DOHH2 (cell line): ENCODE results near the gene POLR2I.
A peak's percentile ranks its signal among the peaks of the same experiment; 100 is the strongest.

Source experiments
- H3F3A ChIP-seq: fragments of 200-600 bp; sonication (generic), shearing (Covaris generic); 2 replicates; pipeline ENCODE4 v1.6.0; 2016; ENCODE audit warnings: antibody characterized with exemption, mild to moderate bottlenecking; ENCODE audit not compliant: control insufficient read depth, insufficient read depth
- H3K27ac ChIP-seq: fragments of 200-600 bp; sonication (generic); 2 replicates; pipeline ENCODE4 v1.5.1; 2014; ENCODE audit warnings: low read depth, mild to moderate bottlenecking, low read length, moderate library complexity
- H3K27me3 ChIP-seq: fragments of 200-600 bp; sonication (generic); 2 replicates; pipeline ENCODE4 v1.6.1; 2014; ENCODE audit warnings: mild to moderate bottlenecking, low read length, mixed read lengths; ENCODE audit not compliant: control insufficient read depth
- H3K36me3 ChIP-seq: fragments of 200-600 bp; sonication (generic); 2 replicates; pipeline ENCODE4 v1.6.1; 2014; ENCODE audit warnings: mild to moderate bottlenecking, low read length, moderate library complexity, mixed read lengths; ENCODE audit not compliant: control insufficient read depth
- H3K4me1 ChIP-seq: fragments of 200-600 bp; sonication (generic); 2 replicates; pipeline ENCODE4 v1.6.1; 2014; ENCODE audit warnings: mild to moderate bottlenecking, low read length, mixed read lengths; ENCODE audit not compliant: control insufficient read depth
- H3K4me2 ChIP-seq: fragments of 200-600 bp; sonication (generic); 2 replicates; pipeline ENCODE4 v1.6.0; 2014; ENCODE audit warnings: mild to moderate bottlenecking, low read length, moderate library complexity
- H3K4me3 ChIP-seq: fragments of 200-600 bp; sonication (generic); 2 replicates; pipeline ENCODE4 v1.5.1; 2014; ENCODE audit warnings: mild to moderate bottlenecking, low read length, mixed read lengths
- H3K79me2 ChIP-seq: fragments of 200-600 bp; sonication (generic); 2 replicates; pipeline ENCODE4 v1.6.1; 2014; ENCODE audit warnings: mild to moderate bottlenecking, low read length, mixed read lengths; ENCODE audit not compliant: control insufficient read depth
- H3K9me2 ChIP-seq: fragments of 200-600 bp; sonication (generic); replicated peaks from 2 replicates; pipeline ENCODE4 v1.6.1; 2014; ENCODE audit warnings: mild to moderate bottlenecking, low read length, mixed read lengths; ENCODE audit not compliant: control insufficient read depth
- H3K9me3 ChIP-seq: fragments of 200-600 bp; sonication (generic); 2 replicates; pipeline ENCODE4 v1.6.1; 2014; ENCODE audit warnings: antibody characterized with exemption, low read length, mixed read lengths; ENCODE audit not compliant: control insufficient read depth, insufficient read depth
- H4K20me1 ChIP-seq: fragments of 200-600 bp; sonication (generic); 2 replicates; pipeline ENCODE4 v1.6.0; 2014; ENCODE audit warnings: low read depth, mild to moderate bottlenecking, antibody characterized with exemption, low read length, moderate library complexity; ENCODE audit not compliant: control insufficient read depth, insufficient read depth
- CTCF ChIP-seq: fragments of 200-600 bp; sonication (generic); IDR thresholded peaks from one replicate; pipeline ENCODE4 v1.5.1; 2014; ENCODE audit warnings: antibody characterized with exemption, mild to moderate bottlenecking, low read depth, low read length; ENCODE audit not compliant: poor library complexity, severe bottlenecking
- EZH2phosphoT487 ChIP-seq: fragments of 200-600 bp; sonication (generic); IDR thresholded peaks from 2 replicates; pipeline ENCODE4 v1.6.1; 2017; ENCODE audit warnings: borderline replicate concordance, mild to moderate bottlenecking, antibody characterized with exemption, low read length, moderate library complexity, mixed read lengths

The POLR2I gene

GRCh38 chr19:36128392-36128736, 13.7 kb upstream of the POLR2I start:
- H3K9me2 ChIP-seq = no peaks in the 10 kb centered on the region
- peaks cover 27% of the 10 kb centered on the region for H3K4me1 ChIP-seq

GRCh38 chr19:36125557-36125956, 10.9 kb upstream of the POLR2I start:
- Histone ChIP-seq H3K4me3 (no peak overlapping the region), H3K9me3 (no peaks in the 10 kb centered on the region), H3K9me2 (no peaks in the 10 kb centered on the region), H3K4me2 (no peak overlapping the region), H3K27ac (no peak overlapping the region), H4K20me1 (no peaks in the 10 kb centered on the region), H3K4me1 (peaks cover 13% of the 10 kb centered on the region), H3K27me3 (no peaks in the 10 kb centered on the region), H3F3A (peaks cover 4% of the 10 kb centered on the region), H3K36me3 (peaks cover 16% of the 10 kb centered on the region), H3K79me2 (no peaks in the 10 kb centered on the region)
- TF ChIP-seq EZH2phosphoT487 (no peak), CTCF (no peak)

More at GRCh38 chr19:36128392-36128736, 13.7 kb upstream of the POLR2I start:
- Histone ChIP-seq H3K27me3 (no peaks in the 10 kb centered on the region), H3K4me3 (peak overlapping the region; percentile 84), H3K9me3 (no peaks in the 10 kb centered on the region), H3K27ac (peak overlapping the region; percentile 65), H3F3A (peaks cover 7% of the 10 kb centered on the region), H4K20me1 (no peaks in the 10 kb centered on the region), H3K36me3 (peaks cover 13% of the 10 kb centered on the region), H3K4me2 (peak overlapping the region; percentile 86), H3K79me2 (no peaks in the 10 kb centered on the region)
- no peak for TF ChIP-seq CTCF
- no peak for TF ChIP-seq EZH2phosphoT487

GRCh38 chr19:36121486-36122124, 6.9 kb upstream of the POLR2I start:
- Histone ChIP-seq H3K27ac (no peak overlapping the region), H3K4me1 (peaks cover 4% of the 10 kb centered on the region), H3K4me2 (no peak overlapping the region), H3K36me3 (peaks cover 34% of the 10 kb centered on the region), H3K79me2 (peaks cover 10% of the 10 kb centered on the region), H4K20me1 (no peaks in the 10 kb centered on the region), H3K9me3 (no peaks in the 10 kb centered on the region), H3K4me3 (no peak overlapping the region), H3F3A (no peaks in the 10 kb centered on the region), H3K9me2 (no peaks in the 10 kb centered on the region), H3K27me3 (no peaks in the 10 kb centered on the region)
- TF ChIP-seq EZH2phosphoT487 (no peak), CTCF (no peak)
